ENCODE data around the gene KCNJ14. TPM values are rescaled to one million over a fixed set of nuclear protein-coding genes. Genes with fewer than 3 reads are reported as not detected.

Gene KCNJ14
- total RNA-seq, 6 experiments from 2014 or later = 0.22 to 0.44 (median 0.31) TPM

- ATAC-seq (peak; percentile 77 to 90 (median 79)), DNase-seq (peak; percentile 54 to 72 (median 66))
- intact Hi-C loops (cut with DNase I) = no loop called here
- H3K4me1 ChIP-seq = peaks cover 0 to 3% (median 0%) of the 10 kb centered on the region in 4 donors
- no peaks in the 10 kb centered on the region for H3K9me3 ChIP-seq
- no peaks in the 10 kb centered on the region for H3K36me3 ChIP-seq
- H3K27me3 ChIP-seq = peaks cover 0 to 12% of the 10 kb centered on the region in 2 donors
- TF ChIP-seq, protein P1, sequence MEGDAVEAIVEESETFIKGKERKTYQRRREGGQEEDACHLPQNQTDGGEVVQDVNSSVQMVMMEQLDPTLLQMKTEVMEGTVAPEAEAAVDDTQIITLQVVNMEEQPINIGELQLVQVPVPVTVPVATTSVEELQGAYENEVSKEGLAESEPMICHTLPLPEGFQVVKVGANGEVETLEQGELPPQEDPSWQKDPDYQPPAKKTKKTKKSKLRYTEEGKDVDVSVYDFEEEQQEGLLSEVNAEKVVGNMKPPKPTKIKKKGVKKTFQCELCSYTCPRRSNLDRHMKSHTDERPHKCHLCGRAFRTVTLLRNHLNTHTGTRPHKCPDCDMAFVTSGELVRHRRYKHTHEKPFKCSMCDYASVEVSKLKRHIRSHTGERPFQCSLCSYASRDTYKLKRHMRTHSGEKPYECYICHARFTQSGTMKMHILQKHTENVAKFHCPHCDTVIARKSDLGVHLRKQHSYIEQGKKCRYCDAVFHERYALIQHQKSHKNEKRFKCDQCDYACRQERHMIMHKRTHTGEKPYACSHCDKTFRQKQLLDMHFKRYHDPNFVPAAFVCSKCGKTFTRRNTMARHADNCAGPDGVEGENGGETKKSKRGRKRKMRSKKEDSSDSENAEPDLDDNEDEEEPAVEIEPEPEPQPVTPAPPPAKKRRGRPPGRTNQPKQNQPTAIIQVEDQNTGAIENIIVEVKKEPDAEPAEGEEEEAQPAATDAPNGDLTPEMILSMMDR (IDR thresholded peaks at IDR 0.05) = no peak
- no peak for TF ChIP-seq POLR2A (IDR thresholded peaks at IDR 0.05)
- peak overlapping the region; percentile 27 to 60 (median 47) for H3K4me3 ChIP-seq
- WGBS (ENCODE audit: insufficient coverage, low coverage, low lambda C conversion rate, missing lambda C conversion rate) = 4% methylated on average over 21 of the region's 54 CpGs
- no peak overlapping the region for H3K27ac ChIP-seq
Measured at GRCh38 chr19:48513289-48514122, 58.1 kb downstream of the KCNJ14 start.

DNA sequence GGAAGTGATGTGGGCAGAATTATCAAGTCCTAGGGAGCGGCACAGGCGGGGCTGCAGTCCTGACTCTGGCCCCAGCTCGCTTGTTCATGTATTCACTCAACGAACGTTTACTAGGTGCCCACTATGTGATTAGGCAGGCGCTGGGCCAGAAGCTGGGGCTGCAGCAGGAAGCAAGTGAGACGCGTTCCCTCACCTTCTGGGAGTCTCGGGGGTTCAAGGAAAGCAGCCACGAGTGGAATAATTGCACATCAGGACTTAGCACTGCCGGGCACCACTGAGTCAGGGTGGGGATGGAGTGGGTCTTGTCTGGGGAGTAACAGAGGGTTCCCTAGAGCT, 58.7 kb downstream of the KCNJ14 start:
- intact Hi-C loops (cut with DNase I) = no loop called here
- H3K4me1 ChIP-seq = peaks cover 0 to 3% (median 0%) of the 10 kb centered on the region in 4 donors
- peak overlapping the region in 1 of 3 donors; percentile 60 for H3K4me3 ChIP-seq
- 41% methylated on average over 6 of the region's 11 CpGs for WGBS (ENCODE audit: insufficient coverage, low coverage, low lambda C conversion rate, missing lambda C conversion rate)
- TF ChIP-seq POLR2A (IDR thresholded peaks at IDR 0.05) = no peak
- TF ChIP-seq, protein P1 (IDR thresholded peaks at IDR 0.05) = no peak
- DNase-seq (no peak), ATAC-seq (no peak)
- no peaks in the 10 kb centered on the region for H3K9me3 ChIP-seq
- H3K27ac ChIP-seq = no peak overlapping the region
- H3K27me3 ChIP-seq = peaks cover 0 to 12% of the 10 kb centered on the region in 2 donors
- no peaks in the 10 kb centered on the region for H3K36me3 ChIP-seq

DNA sequence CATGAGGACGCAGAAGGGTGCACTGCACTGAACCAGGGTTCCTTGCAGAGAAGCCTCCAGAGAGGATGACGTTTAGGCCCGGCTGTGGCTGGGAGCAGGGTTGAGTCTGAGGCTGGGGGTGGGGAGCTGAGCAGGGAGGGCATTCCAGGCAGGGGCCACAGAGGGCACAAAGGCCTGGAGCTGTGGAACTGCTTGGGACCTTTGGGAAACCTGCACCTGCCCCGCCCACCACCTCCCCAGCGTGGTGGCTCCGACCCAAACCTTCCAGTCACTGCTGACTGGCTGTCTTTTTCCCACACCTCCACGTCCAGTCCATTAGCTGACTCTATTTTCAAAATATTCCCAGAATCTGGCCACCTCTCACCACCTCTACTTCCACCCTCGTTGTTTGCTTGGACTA, 61.2 kb downstream of the KCNJ14 start:
- Histone ChIP-seq H3K9me3 (no peaks in the 10 kb centered on the region), H3K27me3 (peaks cover 0 to 12% of the 10 kb centered on the region in 2 donors), H3K36me3 (no peaks in the 10 kb centered on the region), H3K27ac (no peak overlapping the region), H3K4me1 (peaks cover 0 to 3% (median 0%) of the 10 kb centered on the region in 4 donors), H3K4me3 (no peak overlapping the region)
- intact Hi-C loops (cut with DNase I) = no loop called here
- no peak for TF ChIP-seq POLR2A (IDR thresholded peaks at IDR 0.05)
- TF ChIP-seq, protein P1 (IDR thresholded peaks at IDR 0.05) = no peak
- ATAC-seq (no peak), DNase-seq (no peak)
- 79% methylated on average over 7 of the region's 8 CpGs for WGBS (ENCODE audit: insufficient coverage, low coverage, low lambda C conversion rate, missing lambda C conversion rate)

Other genes with a start within 250 kb of the KCNJ14 start
- gene CARD8, start 199.7 kb upstream of the KCNJ14 start, total RNA-seq = 10 to 100 TPM; 15.4 to 24.5 (median 19.8) TPM
- gene ZNF114, start 185.5 kb upstream of the KCNJ14 start, total RNA-seq = under 1 TPM in 1 of 6 experiments, not detected in 5; 0.49 TPM
- gene EMP3, start 130.0 kb upstream of the KCNJ14 start, total RNA-seq = 10 to 100 TPM in 1 of 6 experiments, 1 to 10 TPM in 5; 2.8 to 14.2 (median 5.6) TPM
- 10 to 100 TPM in 3 of 6 experiments, 1 to 10 TPM in 3; 6.5 to 15.1 (median 9.8) TPM for gene TMEM143, start 91.6 kb upstream of the KCNJ14 start, total RNA-seq
- gene SYNGR4, start 91.2 kb upstream of the KCNJ14 start, total RNA-seq = under 1 TPM in 1 of 6 experiments, not detected in 5; 0.80 TPM
- 10 to 100 TPM; 69.1 to 83.1 (median 77.1) TPM for gene KDELR1, start 64.0 kb upstream of the KCNJ14 start, total RNA-seq
- gene GRIN2D, start 61.9 kb upstream of the KCNJ14 start, total RNA-seq = under 1 TPM; 0.09 to 0.29 (median 0.22) TPM
- gene GRWD1, start 9.6 kb upstream of the KCNJ14 start, total RNA-seq = 10 to 100 TPM; 14.7 to 31.0 (median 17.6) TPM
- gene CYTH2, start 13.8 kb downstream of the KCNJ14 start, total RNA-seq = 10 to 100 TPM in 5 of 6 experiments, 1 to 10 TPM in 1; 7.7 to 22.7 (median 13.5) TPM
- under 1 TPM in 5 of 6 experiments, not detected in 1; 0.09 to 0.31 (median 0.12) TPM for gene LMTK3, start 56.3 kb downstream of the KCNJ14 start, total RNA-seq
- gene SULT2B1, start 96.6 kb downstream of the KCNJ14 start, total RNA-seq = under 1 TPM in 1 of 6 experiments, not detected in 5; 0.61 TPM
- gene SPACA4, start 151.2 kb downstream of the KCNJ14 start, total RNA-seq = not detected
- under 1 TPM in 2 of 6 experiments, not detected in 4; 0.22 to 0.37 TPM for gene FAM83E, start 159.5 kb downstream of the KCNJ14 start, total RNA-seq
- 100 to 1,000 TPM; 355 to 867 (median 385) TPM for gene RPL18, start 163.6 kb downstream of the KCNJ14 start, total RNA-seq
- 10 to 100 TPM; 11.4 to 30.1 (median 17.2) TPM for gene SPHK2, start 163.9 kb downstream of the KCNJ14 start, total RNA-seq
- 10 to 100 TPM in 2 of 6 experiments, 1 to 10 TPM in 4; 1.8 to 11.6 (median 3.3) TPM for gene DBP, start 181.8 kb downstream of the KCNJ14 start, total RNA-seq
- gene CA11, start 190.6 kb downstream of the KCNJ14 start, total RNA-seq = 1 to 10 TPM in 2 of 6 experiments, under 1 TPM in 4; 0.25 to 2.0 (median 0.54) TPM
- under 1 TPM in 2 of 6 experiments, not detected in 4; 0.11 to 0.32 TPM for gene NTN5, start 217.4 kb downstream of the KCNJ14 start, total RNA-seq
- gene FUT2, start 240.4 kb downstream of the KCNJ14 start, total RNA-seq = 1 to 10 TPM in 1 of 6 experiments, not detected in 5; 2.6 TPM